Measurements from ENCODE around the gene NADSYN1. TPM values are rescaled to one million over a fixed set of nuclear protein-coding genes. Genes with fewer than 3 reads are reported as not detected.
"Not testable (repeated sequence)": the region's sequence is repeated elsewhere in the genome, so short reads cannot be mapped to it uniquely, and the experiment has no call there.

NADSYN1 gene
- total and polyA plus RNA-seq, 2 experiments from 2014 or later = 46.8 to 68.9 TPM

DNA sequence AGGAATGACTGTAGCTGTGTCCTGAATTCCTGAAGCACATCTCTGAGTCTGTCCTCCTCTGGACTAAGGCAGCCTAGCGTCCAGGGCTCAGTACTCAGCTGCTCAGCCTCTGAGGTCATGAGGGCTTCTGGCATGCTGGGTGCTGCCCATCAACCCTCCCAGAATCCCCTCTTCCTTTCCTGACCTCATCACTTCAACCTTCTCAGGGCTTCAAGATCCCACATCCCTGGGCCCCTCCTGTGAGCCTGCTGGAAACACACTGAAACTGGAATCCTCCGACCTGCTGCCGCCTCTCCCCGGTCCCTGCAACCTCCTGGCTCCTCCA lies 85.6 kb downstream of the NADSYN1 start:
- TF ChIP-seq, protein P1, sequence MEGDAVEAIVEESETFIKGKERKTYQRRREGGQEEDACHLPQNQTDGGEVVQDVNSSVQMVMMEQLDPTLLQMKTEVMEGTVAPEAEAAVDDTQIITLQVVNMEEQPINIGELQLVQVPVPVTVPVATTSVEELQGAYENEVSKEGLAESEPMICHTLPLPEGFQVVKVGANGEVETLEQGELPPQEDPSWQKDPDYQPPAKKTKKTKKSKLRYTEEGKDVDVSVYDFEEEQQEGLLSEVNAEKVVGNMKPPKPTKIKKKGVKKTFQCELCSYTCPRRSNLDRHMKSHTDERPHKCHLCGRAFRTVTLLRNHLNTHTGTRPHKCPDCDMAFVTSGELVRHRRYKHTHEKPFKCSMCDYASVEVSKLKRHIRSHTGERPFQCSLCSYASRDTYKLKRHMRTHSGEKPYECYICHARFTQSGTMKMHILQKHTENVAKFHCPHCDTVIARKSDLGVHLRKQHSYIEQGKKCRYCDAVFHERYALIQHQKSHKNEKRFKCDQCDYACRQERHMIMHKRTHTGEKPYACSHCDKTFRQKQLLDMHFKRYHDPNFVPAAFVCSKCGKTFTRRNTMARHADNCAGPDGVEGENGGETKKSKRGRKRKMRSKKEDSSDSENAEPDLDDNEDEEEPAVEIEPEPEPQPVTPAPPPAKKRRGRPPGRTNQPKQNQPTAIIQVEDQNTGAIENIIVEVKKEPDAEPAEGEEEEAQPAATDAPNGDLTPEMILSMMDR (IDR thresholded peaks at IDR 0.05; ENCODE audit: low read depth, low read length) = no peak
- H3K36me3 ChIP-seq = no peaks in the 10 kb centered on the region

DNA sequence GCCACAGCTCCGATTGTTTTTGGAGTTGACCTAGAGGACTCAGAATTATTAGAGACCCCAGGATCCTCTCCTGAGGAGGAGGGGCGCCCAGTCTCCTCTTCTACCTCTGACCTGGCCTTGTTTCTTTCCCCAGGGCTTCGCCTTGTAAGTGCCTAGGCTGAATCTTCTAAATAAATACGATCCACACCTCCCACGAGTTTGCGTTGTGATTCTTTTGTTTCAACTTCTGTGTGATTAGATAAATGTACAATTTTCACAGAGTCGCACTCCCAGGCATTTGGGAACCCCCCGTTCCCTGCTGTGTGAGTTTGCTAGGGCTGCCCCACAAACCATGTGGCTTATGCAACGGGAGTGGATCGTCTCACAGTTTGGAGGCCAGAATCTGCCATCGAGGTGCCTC lies 86.0 kb downstream of the NADSYN1 start:
- TF ChIP-seq, protein P1 (IDR thresholded peaks at IDR 0.05; ENCODE audit: low read depth, low read length) = no peak

More for the DNA sequence above, 85.6 kb downstream of the NADSYN1 start:
- no peaks in the 10 kb centered on the region for H3K27me3 ChIP-seq
- no peak for DNase-seq (ENCODE audit: low read depth in 1 of 2, low spot score in 1 of 2)
- no peaks in the 10 kb centered on the region for H3K9me3 ChIP-seq (ENCODE audit: low read depth)
- no peak overlapping the region for H3K27ac ChIP-seq
- H3K4me3 ChIP-seq = no peak overlapping the region
- H3K4me1 ChIP-seq (ENCODE audit: low read depth) = peaks cover 6% of the 10 kb centered on the region

DNA sequence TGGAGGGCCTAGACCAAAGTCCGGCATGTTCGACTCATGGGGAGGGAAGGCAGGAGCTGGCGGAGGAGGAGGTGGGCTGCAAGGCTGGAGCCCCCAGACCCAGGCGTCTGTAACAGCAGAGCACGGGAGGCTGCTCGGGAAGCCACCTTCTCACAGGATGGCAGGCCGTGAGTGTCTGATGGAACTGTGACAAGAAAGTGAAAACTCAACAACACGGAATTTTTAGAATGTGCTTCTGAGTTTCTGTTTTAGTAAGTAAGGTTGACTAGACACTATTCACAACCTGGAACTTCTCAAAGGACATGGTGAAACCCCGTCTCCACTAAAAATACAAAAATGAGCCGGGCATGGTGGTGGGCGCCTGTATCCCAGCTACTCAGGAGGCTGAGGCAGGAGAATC lies 87.0 kb downstream of the NADSYN1 start:
- not testable (repeated sequence) for DNase-seq (ENCODE audit: low read depth in 1 of 2, low spot score in 1 of 2); H3K27me3 ChIP-seq; H3K4me1 ChIP-seq (ENCODE audit: low read depth); H3K4me3 ChIP-seq; H3K27ac ChIP-seq; H3K36me3 ChIP-seq; H3K9me3 ChIP-seq (ENCODE audit: low read depth)

More for the DNA sequence above, 86.0 kb downstream of the NADSYN1 start:
- H3K9me3 ChIP-seq (ENCODE audit: low read depth) = no peaks in the 10 kb centered on the region
- no peak overlapping the region for H3K27ac ChIP-seq
- no peak for DNase-seq (ENCODE audit: low read depth in 1 of 2, low spot score in 1 of 2)
- no peak overlapping the region for H3K4me3 ChIP-seq
- no peaks in the 10 kb centered on the region for H3K36me3 ChIP-seq
- H3K4me1 ChIP-seq (ENCODE audit: low read depth) = peaks cover 6% of the 10 kb centered on the region
- H3K27me3 ChIP-seq = no peaks in the 10 kb centered on the region

DNA sequence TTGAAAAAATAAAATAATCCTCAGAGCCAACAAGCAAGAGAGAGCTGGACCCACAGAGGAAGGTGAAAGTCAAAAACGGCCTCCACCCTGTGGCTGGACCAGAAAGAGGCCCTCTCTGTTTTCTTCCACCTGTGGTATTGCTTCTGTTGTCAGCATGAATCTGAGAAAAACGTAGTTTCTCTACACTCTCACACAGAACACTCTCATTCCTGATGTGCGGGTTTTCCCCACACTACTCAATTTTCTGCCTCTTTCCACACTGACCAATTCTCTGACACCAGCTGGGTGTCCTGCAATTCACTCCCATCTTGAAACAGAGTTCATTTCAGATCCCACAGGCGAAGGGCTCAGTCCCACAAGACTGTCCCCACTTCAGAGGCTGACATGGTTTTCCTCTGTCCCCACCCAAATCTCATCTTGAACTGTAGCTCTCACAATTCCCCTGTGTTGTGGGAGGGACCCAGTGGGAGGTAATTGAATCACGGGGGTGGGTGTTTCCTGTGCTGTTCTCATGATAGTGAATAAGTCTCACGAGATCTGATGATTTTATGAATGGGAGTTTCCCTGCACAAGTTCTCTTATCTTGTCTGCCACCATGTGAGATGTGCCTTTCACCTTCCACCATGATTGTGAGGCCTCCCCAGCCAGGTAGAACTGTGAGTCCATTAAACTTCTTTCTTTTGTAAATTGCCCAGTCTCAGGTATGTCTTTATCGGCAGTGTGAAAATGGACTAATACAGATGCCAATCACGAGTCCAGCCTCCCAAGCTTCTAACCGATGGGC lies 87.7 kb downstream of the NADSYN1 start:
- H3K9me3 ChIP-seq (ENCODE audit: low read depth); DNase-seq (ENCODE audit: low read depth in 1 of 2, low spot score in 1 of 2); H3K27ac ChIP-seq; H3K4me3 ChIP-seq; H3K27me3 ChIP-seq; H3K4me1 ChIP-seq (ENCODE audit: low read depth); H3K36me3 ChIP-seq: not testable (repeated sequence)

DNA sequence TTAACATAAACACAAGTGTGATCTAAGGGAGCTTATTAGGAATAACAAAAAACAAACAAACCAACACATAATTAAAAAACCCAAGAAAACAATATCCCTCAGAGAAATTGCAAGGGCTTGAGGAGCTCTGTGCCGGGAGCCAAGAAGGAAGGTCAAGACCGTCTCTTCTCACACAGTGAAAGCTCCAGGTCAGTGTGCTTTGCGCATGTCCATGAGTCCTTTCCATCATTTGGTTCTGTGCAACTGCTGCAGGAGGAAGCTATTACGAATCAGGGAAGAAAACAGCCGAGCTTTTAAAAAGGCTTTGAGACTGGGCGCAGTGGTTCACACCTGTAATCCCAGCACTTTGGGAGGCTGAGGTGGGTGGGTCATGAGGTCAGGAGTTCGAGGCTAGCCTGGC lies 89.4 kb downstream of the NADSYN1 start:
- no peak overlapping the region for H3K27ac ChIP-seq
- H3K4me3 ChIP-seq = no peak overlapping the region
- DNase-seq (ENCODE audit: low read depth in 1 of 2, low spot score in 1 of 2) = no peak

DNA sequence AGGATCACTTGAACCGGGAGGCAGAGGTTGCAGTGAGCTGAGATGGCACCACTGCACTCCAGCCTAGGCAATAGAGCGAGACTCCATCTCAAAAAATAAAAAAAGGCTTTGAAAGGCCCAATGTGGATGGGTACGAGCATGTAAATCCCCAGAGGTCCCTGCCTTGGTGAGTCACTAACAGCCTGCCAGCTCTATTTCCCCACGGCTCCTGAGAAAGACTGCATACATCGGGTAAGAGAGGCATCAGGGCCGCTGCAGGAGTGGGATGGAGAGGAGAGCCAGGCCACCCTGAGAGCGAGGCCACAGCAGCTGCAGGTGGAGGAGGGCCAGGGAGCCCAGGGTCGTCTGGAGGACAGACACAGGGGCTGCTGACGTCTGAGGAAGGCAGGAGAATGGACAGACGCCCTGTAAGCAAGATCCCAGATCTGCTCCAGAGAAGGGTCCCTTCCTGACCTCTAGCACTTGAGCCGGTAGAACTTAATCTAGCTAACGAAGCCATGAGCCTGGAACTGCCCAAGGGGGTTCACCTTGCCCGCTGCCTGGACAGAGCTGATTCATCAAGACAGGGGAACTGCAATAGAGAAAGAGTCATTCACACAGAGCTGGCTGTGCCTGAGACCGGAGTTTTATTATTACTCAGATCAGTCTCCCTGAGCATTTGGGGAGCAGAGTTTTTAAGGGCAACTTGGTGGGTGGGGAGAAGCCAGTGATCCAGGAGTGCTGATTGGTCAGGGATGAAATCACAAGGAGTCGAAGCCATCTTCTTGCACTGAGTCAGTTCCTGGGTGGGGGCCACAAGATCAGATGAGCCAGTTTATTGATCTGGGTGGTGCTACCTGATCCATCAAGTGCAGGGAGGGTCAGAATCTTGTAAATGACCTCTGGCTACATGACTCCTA lies 90.1 kb downstream of the NADSYN1 start:
- no peaks in the 10 kb centered on the region for H3K36me3 ChIP-seq
- H3K4me3 ChIP-seq = no peak overlapping the region
- H3K4me1 ChIP-seq (ENCODE audit: low read depth) = no peaks in the 10 kb centered on the region
- DNase-seq (ENCODE audit: low read depth in 1 of 2, low spot score in 1 of 2) = peak; percentile 4 to 17
- TF ChIP-seq, protein P1 (IDR thresholded peaks at IDR 0.05; ENCODE audit: low read depth, low read length) = no peak
- H3K9me3 ChIP-seq (ENCODE audit: low read depth) = no peaks in the 10 kb centered on the region
- H3K27ac ChIP-seq = no peak overlapping the region
- no peaks in the 10 kb centered on the region for H3K27me3 ChIP-seq

More for the DNA sequence above, 89.4 kb downstream of the NADSYN1 start:
- Histone ChIP-seq H3K9me3 (ENCODE audit: low read depth) (no peaks in the 10 kb centered on the region), H3K27me3 (no peaks in the 10 kb centered on the region), H3K4me1 (ENCODE audit: low read depth) (no peaks in the 10 kb centered on the region), H3K36me3 (no peaks in the 10 kb centered on the region)
- TF ChIP-seq, protein P1 (IDR thresholded peaks at IDR 0.05; ENCODE audit: low read depth, low read length) = no peak
